HCT116 (cell line): ENCODE measurements around the gene SOHLH2.

Experiments used
- ELF1 ChIP-seq: IDR thresholded peaks from 2 replicates; pipeline ENCODE4 v1.6.1; 2012; ENCODE audit warnings: low read depth, borderline replicate concordance
- EZH2 ChIP-seq: fragments of 200-600 bp; sonication (generic); IDR thresholded peaks from 2 replicates; pipeline ENCODE4 v1.6.1; 2017; ENCODE audit warnings: antibody characterized with exemption, mixed run types
- JUND ChIP-seq: IDR thresholded peaks from 2 replicates; pipeline ENCODE4 v1.6.1; 2012
- POLR2A ChIP-seq: IDR thresholded peaks from 2 replicates; pipeline ENCODE4 v1.7.0; 2011; ENCODE audit warnings: borderline replicate concordance; ENCODE audit not compliant: insufficient read depth, insufficient read length; ENCODE audit errors: extremely low read depth
- POLR2AphosphoS5 ChIP-seq: IDR thresholded peaks from 2 replicates; pipeline ENCODE4 v1.6.1; 2011; ENCODE audit warnings: mild to moderate bottlenecking, low read depth, low read length, moderate library complexity
- SIN3A ChIP-seq: IDR thresholded peaks from 2 replicates; pipeline ENCODE4 v1.6.1; 2012; ENCODE audit warnings: low read depth
- YY1 ChIP-seq: IDR thresholded peaks from 2 replicates; pipeline ENCODE4 v1.6.1; 2011; ENCODE audit warnings: low read length, low read depth, moderate library complexity, mild to moderate bottlenecking; ENCODE audit not compliant: insufficient replicate concordance; ENCODE audit errors: extremely low read depth
- TF ChIP-seq, protein P1 (sequence below), 3 experiments: fragments of 200-600 bp in 1 of 3; sonication (generic) in 1 of 3; IDR thresholded peaks in 2 of 3; conservative IDR thresholded peaks in 1 of 3; 2 replicates each; pipeline ENCODE4 v1.5.1; 2012 to 2017; ENCODE audit warnings: low read depth in 2 of 3, low read length in 2 of 3, antibody characterized with exemption in 1 of 3, borderline replicate concordance in 1 of 3, control low read depth in 1 of 3, mild to moderate bottlenecking in 1 of 3, mixed read lengths in 1 of 3, mixed run types in 1 of 3, moderate library complexity in 1 of 3; ENCODE audit not compliant: insufficient read depth in 1 of 3
- TF ChIP-seq, protein P2 (sequence below): IDR thresholded peaks from 2 replicates; pipeline ENCODE4 v1.6.1; 2012
- TF ChIP-seq, protein P3 (sequence below): IDR thresholded peaks from 2 replicates; pipeline ENCODE4 v1.6.1; 2011; ENCODE audit warnings: mild to moderate bottlenecking, low read length, moderate library complexity; ENCODE audit not compliant: insufficient replicate concordance; ENCODE audit errors: extremely low read depth

DNA sequence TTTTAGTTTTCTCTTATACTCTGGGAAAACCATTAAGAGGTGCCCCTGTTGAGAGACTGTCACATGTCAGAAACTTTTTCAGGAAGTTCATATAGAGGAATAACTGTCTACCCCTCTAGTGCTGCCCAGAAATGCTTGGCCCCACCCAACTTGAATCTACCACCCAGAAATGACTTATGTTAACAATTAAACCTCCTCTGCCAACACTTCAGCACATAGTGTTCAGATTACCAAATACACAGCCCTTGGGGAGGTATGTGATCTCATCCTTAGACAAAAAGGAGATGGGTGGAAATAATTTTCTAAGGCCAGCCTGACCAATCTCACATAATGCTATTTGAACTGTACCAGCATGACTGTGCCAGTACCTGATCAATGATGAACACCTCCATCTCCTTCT, 47.6 kb upstream of the SOHLH2 start:
- TF ChIP-seq, protein P1, sequence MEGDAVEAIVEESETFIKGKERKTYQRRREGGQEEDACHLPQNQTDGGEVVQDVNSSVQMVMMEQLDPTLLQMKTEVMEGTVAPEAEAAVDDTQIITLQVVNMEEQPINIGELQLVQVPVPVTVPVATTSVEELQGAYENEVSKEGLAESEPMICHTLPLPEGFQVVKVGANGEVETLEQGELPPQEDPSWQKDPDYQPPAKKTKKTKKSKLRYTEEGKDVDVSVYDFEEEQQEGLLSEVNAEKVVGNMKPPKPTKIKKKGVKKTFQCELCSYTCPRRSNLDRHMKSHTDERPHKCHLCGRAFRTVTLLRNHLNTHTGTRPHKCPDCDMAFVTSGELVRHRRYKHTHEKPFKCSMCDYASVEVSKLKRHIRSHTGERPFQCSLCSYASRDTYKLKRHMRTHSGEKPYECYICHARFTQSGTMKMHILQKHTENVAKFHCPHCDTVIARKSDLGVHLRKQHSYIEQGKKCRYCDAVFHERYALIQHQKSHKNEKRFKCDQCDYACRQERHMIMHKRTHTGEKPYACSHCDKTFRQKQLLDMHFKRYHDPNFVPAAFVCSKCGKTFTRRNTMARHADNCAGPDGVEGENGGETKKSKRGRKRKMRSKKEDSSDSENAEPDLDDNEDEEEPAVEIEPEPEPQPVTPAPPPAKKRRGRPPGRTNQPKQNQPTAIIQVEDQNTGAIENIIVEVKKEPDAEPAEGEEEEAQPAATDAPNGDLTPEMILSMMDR (IDR thresholded peaks at IDR 0.05 in 2 of 3, conservative IDR thresholded peaks at IDR 0.05 in 1 of 3; ENCODE audit: borderline replicate concordance in 1 of 3, insufficient read depth in 1 of 3, low read depth in 2 of 3, low read length in 2 of 3): no peak
- TF ChIP-seq POLR2A: no peak
- no peak for TF ChIP-seq POLR2AphosphoS5
- TF ChIP-seq, protein P2, sequence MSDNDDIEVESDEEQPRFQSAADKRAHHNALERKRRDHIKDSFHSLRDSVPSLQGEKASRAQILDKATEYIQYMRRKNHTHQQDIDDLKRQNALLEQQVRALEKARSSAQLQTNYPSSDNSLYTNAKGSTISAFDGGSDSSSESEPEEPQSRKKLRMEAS: no peak
- no peak for TF ChIP-seq SIN3A
- TF ChIP-seq YY1: no peak
- TF ChIP-seq JUND: no peak
- no peak for TF ChIP-seq EZH2
- TF ChIP-seq ELF1: no peak
- TF ChIP-seq, protein P3, sequence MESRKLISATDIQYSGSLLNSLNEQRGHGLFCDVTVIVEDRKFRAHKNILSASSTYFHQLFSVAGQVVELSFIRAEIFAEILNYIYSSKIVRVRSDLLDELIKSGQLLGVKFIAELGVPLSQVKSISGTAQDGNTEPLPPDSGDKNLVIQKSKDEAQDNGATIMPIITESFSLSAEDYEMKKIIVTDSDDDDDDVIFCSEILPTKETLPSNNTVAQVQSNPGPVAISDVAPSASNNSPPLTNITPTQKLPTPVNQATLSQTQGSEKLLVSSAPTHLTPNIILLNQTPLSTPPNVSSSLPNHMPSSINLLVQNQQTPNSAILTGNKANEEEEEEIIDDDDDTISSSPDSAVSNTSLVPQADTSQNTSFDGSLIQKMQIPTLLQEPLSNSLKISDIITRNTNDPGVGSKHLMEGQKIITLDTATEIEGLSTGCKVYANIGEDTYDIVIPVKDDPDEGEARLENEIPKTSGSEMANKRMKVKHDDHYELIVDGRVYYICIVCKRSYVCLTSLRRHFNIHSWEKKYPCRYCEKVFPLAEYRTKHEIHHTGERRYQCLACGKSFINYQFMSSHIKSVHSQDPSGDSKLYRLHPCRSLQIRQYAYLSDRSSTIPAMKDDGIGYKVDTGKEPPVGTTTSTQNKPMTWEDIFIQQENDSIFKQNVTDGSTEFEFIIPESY: no peak
